GM19240 (cell line): ENCODE results near the gene FUT8.
A peak's percentile ranks its signal among the peaks of the same experiment; 100 is the strongest.
"Not testable (repeated sequence)": the region's sequence is repeated elsewhere in the genome, so short reads cannot be mapped to it uniquely, and the experiment has no call there.

Experiments used
- DNase-seq: peaks from one replicate; pipeline ENCODE4 v3.0.0; 2011; ENCODE audit warnings: low spot score; ENCODE audit not compliant: insufficient read length

The FUT8 gene

GRCh38 chr14:65449647-65450046 lies 37.1 kb downstream of the FUT8 start:
- DNase-seq, result no peak

DNA sequence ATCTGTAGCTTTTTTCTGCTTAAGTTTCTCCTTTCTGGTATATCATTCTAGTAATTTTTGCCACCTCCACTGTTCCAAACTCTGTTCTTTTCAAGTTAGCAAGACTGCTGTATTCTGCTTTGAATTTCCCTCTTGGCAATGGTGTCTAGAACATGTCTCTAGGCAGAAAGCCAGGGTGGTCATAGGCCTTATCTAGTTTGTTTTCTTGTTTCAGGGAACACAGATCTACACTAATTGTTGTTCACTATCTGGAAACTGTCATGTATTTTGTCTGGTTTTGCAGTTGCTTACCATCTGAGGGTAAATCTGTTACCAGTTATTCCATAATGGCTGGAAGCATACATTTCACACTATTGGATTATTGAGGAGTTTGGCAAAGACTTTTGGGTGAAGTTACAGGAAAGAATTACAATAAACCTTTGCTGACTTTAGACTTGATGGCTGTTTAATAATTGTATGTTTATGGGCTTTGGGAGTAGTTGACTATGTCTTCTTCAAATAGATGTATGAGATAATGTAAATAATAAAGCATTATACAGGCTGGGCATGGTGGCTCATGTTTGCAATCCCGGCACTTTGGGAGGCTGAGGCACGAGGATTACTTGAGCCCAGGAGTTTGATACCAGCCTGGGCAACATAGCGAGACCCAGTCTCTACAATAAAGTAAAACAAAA lies 41.4 kb downstream of the FUT8 start:
- DNase-seq, result no peak

DNA sequence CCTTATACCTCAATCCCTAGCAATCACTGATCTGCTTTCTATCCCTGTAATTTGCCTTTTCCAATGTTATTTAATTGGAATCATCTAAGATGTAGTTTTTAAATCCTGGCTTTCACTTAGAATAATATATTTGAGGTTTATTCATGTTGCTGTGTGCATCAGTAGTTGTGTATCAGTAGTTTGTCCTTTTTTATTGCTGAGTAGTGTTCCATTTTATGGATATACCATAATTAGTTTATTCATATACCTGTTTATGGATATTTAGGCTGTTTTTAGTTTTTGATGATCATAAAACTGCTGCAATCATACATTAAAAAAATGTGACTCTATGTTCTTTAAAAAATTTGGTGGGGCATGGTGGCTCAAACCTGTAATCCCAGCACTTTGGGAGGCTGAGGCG lies 43.7 kb downstream of the FUT8 start:
- DNase-seq, result no peak

DNA sequence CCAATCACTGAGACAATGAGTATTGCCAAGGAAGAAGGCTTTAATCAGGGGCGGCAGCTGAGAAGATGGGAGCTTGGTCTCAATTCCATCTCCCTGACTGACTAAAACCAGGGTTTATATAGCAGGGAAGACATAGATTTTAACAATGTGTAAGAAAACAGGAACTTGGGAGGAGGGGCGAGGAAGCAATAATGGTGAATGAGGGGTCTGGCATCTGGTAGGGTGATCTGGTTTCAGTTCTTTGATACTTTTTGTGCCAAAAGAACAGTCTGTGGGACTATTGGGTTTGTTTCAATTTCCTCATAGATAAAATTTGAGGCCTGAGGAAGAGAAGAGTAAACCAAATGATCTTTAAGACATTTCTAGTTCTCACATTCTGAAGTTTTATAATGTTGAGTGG lies 49.2 kb downstream of the FUT8 start:
- no peak for DNase-seq

- DNase-seq, result peak; percentile 18
Measured at GRCh38 chr14:65462411-65462810, 49.9 kb downstream of the FUT8 start.

DNA sequence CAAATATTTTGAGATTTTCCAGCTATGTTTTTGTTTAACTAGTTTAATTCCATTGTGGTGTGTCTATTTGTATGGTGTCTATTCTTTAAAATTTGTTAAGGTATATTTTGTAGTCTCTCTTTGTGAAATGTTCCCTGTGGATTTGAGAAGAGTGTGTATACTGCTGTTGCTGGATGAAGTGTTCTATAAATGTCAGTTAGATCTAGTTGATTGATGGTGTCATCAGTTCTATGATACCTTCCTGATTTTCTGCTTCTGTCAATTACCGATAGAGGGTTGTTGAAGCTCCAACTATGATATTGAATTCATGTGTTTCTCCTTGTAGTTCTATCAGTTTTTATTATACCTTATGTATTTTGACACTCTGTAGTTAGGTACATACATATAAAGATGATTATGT lies 53.1 kb downstream of the FUT8 start:
- no peak for DNase-seq

GRCh38 chr14:65467926-65468325 lies 55.4 kb downstream of the FUT8 start:
- not testable (repeated sequence) for DNase-seq

DNA sequence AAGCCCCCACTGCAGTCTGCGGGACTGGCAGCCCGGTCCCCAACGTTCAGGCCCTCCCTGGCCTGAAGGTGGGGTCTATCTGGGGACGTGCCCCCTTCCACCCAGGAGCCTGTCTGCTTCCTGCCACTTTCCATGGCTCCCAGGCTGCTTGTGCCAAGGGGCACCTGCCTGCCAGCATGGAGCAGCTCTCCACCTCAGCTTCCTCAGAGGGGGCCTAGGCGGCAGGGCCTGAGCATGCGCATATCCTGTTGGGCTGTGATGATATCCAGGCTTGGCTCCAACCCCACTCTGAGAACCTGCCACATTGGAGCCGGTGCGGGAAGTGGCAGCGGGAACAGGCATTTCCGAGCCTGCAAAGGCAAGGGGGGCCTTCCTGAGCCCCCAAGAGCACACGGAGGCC lies 57.4 kb downstream of the FUT8 start:
- no peak for DNase-seq

GRCh38 chr14:65470404-65470880 lies 57.9 kb downstream of the FUT8 start:
- DNase-seq, result no peak

GRCh38 chr14:65471038-65471878 lies 58.7 kb downstream of the FUT8 start:
- no peak for DNase-seq

GRCh38 chr14:65472189-65472588 lies 59.7 kb downstream of the FUT8 start:
- no peak for DNase-seq

GRCh38 chr14:65476273-65476941 lies 63.9 kb downstream of the FUT8 start:
- no peak for DNase-seq

- no peak for DNase-seq
Measured at GRCh38 chr14:65476942-65477318, 64.4 kb downstream of the FUT8 start.

DNA sequence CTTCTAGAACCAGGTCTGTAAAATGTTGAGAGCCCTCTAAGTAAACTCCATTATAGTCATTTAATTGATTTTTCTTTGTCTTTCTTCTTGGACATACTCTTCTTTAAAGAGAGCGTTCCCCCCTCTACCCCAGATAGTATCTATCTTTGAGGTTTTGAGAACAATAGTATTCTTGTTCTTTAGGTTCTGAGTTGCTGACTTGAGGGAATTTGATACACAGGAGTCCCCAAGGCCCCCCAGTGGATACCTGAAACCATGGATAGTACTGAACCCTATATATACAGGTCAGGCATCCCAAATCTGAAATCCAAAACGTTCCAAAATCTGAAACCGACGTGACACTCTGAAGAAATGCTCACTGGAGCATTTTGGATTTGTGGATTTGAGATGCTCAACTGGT lies 65.5 kb downstream of the FUT8 start:
- no peak for DNase-seq

DNA sequence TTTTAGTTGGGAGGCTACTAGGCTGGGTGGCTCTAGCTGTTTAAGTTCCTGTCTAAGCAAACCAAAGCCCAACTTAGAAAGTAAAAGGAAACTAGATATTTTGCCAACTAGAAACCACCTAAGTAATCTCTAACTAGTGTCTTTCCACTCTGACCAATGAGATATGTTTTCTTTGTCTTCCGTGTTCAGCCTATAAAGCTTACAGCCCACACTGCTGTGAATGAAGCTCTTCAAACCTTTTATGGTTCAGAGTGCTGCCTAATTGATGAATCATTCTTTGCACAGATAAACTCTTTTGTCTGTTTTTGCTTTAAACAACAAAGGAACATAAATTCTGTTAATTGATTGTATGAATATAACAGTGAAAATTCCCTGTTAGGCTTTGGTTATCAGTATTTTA lies 66.1 kb downstream of the FUT8 start:
- DNase-seq, result no peak

GRCh38 chr14:65479386-65479785 lies 66.9 kb downstream of the FUT8 start:
- no peak for DNase-seq

GRCh38 chr14:65482757-65483438 lies 70.4 kb downstream of the FUT8 start:
- DNase-seq, result no peak

- DNase-seq, result no peak
Measured at GRCh38 chr14:65483647-65484046, 71.1 kb downstream of the FUT8 start.

DNA sequence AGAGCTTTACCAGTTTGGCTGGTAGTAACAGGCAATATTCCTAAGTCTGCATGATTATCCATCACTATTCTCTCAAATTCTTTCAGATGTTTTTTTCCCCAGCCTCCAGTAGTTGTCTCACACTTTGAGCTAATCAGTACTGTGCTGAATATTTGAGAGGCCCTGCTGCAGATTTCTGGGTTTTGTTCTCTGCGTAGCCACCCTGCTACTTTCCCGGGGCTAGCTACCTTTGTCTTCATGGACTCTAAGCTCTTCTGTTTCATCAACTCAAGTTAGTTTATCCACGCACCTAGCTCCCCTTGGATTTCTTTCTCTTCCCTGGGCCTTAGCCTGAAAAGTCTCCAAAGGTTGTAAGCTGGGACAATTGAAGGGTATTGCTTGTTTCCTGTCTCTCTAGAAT lies 73.0 kb downstream of the FUT8 start:
- DNase-seq, result no peak

DNA sequence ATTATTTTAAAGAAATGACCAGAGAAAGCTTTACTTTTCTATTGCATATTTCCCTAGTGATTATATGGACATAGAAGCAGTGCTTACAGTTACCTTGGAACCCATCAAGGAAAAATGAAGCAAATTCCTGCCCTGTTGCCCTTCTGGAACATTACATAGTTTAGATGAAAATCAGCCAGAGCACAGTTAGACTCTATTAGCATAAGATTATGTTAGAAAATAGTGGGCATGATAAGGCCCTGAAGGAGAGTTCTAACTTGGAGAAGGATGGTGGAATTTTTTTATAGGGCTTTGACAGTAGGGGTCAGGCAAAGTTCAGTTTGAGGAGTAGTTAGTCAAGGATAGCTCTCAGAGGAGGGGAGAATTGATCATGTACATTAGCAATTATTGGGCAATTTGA lies 74.3 kb downstream of the FUT8 start:
- DNase-seq, result no peak

GRCh38 chr14:65487783-65488494 lies 75.4 kb downstream of the FUT8 start:
- no peak for DNase-seq
